Hepatic stellate cell (primary cell): Measurements from ENCODE around the gene PARP1.
"Not testable (repeated sequence)": the region's sequence is repeated elsewhere in the genome, so short reads cannot be mapped to it uniquely, and the experiment has no call there.

Source experiments
- DNase-seq: peaks from one replicate; pipeline ENCODE4 v3.0.0; 2011; ENCODE audit warnings: low spot score

Gene PARP1

DNA sequence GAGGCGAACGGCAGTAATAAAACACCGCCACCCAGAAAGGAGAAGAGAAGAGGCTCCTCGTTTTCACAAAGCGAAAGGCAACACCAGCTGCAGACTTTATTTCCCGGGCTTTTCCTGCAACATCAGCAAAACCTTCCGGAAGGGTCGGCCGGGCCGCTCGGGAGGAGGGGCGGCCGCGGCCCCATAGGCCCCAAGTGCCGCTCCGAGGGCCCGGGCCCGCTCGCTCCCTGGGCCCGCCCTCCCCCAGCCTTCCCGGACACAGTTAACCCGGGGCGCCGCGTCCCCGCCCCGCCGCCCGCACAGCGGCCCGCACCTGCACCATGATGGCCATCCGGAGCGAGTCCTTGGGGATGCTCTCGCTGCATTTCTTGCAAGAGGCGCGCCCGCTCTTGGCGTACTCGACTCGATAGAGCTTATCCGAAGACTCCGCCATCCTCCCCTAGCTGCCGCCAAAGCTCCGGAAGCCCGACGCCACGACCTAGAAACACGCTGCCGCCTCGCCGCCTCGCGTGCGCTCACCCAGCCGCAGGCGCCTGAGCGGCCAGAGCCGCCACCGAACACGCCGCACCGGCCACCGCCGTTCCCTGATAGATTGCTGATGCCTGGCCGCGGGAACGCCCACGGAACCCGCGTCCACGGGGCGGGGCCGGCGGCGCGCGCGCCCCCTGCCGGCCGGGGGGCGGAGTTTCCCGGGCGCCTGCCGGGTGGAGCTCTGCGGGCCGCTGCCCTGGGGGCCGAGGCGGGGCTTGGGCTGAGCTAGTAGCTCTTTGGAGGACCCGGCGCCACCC lies at the start of gene PARP1:
Gene PARP1, minus strand, starts transcription at position 597 of the 788 bp plus-strand sequence. Its CDS starts 164 bp downstream, at position 433.
- peak; percentile 93 for DNase-seq

DNA sequence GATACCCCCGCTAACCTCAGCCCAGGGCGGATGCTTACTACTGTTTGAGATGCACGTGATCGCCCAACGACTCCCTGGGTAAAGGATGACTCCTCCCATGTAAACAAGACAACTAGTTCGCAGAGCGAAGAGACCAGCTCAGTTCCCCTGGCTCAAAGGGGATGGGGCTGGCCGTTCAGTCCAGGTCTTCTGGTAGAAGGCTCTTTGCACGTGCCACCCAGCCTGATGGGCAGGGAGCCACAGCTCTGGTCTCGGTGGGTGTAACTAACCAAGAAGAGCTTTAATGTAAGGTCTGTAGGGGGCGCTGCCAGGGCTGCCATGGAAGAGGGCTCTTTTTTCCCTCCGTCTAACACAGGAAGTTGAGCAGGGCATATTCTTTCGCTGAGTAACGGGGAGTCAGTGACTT lies 49.4 kb upstream of the PARP1 start:
- DNase-seq, result no peak

DNA sequence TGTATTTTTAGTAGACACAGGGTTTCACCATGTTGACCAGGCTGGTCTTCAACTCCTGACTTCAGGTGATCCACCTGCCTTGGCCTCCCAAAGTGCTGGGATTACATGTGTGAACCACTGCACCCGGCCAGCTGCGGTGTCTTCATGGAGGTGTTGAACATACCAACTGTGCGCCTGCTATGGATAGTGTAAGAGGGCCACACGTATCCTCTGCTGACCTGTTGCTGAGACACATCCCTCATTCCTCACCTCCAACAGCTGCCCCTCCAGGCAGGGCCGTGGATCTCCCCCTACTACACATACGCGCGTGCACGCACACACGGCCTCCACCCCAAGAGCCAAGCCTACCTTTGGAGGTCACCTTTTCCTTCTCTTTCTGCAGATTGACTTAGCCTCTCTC lies 48.0 kb upstream of the PARP1 start:
- DNase-seq, result no peak

DNA sequence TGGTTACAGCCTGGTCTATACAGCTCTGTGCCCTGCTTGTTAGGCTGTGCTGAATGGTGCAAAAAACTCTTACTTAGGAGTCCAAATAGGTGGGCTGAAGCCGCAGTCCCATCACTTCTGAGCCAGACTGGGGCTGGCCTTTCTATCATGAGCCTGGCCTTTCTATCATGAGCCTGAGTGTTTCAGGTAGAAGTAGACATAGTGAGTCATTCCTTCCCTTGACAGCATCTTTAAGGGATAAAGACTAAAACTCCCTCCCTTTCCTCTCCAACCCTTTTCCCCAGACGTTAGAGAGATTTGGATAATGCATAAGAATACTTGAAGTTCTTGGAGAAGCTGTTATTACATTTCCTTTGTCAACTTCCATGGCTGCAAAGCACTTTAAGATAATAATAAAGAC lies 46.5 kb upstream of the PARP1 start:
- no peak for DNase-seq

DNA sequence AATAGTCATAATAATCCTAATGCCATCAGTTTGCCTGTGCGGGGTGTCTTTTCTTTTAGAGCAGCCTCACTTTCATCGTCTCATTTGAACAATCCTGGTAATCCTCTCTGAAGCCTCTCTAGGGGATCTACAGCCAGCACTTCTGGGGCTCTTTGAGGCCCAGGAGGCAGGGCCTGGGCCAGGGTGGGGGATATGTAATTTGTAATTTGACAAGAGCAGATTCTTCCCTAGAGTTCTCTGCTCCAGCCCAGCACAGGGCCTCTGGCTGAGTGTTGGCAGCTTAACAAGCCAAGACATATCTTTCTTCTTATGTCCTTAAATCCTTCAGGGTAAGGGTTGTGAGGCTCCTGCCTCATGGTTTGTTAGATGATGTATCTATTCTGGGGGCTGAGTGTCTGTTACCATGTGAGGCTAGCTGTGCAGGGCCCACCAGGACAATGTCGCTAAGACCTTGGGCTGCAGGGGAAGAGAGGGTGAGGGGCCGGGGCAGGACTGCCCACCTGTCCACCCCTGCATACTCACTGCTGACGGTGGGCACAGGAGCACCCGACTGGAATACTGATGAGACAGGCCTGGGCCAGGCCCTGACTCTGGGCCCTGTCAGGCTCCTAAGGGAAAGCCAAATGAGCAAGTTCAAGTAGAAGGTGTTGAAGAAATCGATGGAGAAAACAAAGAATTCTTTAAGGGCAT lies 45.3 kb upstream of the PARP1 start:
- no peak for DNase-seq

DNA sequence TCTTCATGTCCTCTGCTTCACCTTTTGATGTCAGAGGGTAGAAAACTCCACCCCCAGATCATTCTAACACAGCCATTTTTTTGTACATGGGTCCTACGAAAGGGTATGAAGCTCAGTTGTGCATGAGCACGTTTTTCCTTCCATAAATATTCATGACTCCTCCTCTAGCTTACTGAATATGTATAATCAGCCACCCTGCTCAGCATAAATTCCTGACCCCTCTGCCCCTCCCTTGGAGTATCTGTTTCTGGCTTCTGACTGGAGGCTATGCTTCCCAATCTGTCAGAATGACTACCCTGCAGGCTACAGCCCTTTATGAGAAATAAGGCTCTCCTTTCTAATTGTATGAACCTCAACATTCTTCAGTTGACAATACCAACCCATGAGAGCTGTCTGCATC lies 42.8 kb upstream of the PARP1 start:
- no peak for DNase-seq

DNA sequence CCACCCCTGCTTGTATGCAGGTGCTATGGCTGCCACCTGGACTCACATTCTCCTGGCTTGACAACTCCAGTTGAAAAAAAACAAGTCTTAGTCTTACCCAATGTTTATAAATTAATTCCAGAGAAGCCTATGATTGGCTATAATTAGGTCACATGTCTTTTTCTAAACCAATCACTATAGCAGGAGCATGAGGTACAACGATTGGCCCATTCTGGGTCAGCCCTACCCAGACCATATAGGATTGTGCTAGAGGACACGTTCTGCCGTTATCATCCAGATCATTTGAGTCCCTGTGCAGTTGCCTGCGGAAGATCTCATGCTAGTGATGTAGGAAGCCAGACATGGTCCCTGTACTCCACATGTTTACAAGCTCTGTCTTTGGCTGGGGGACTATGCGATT lies 41.9 kb upstream of the PARP1 start:
- no peak for DNase-seq

DNA sequence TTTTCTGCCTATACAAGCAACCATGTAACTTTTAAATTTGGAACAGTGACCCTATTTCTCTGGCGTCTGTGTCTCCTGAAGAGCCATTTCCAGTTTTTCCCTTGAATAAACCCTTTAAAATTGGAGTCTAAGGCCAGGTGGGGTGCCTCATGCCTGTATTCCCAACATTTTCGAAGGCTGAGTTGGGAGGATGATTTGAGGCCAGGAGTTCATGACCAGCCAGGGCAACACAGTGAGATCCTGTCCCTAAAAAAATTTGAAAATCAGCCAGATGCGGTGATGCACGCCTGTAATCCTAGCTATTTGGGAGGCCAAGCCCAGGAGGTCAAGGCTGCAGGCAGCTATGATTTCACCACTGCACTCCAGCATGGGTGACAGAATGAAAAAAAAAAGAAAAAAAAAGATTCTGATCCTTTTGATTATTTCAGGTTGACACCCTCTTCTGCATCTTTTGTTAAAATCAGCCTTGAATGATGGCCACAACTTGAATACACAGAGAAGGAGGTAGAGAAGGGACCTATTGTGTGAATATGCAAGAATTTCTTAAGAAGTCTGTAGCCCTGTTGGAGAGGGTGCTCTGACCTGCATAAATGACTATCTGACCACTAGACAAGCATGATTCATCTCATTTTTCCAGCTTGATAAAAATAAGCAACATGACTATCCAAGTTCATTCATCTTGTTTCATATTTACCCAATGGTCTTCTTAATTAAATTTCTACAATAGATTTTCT lies 40.2 kb upstream of the PARP1 start:
- no peak for DNase-seq

DNA sequence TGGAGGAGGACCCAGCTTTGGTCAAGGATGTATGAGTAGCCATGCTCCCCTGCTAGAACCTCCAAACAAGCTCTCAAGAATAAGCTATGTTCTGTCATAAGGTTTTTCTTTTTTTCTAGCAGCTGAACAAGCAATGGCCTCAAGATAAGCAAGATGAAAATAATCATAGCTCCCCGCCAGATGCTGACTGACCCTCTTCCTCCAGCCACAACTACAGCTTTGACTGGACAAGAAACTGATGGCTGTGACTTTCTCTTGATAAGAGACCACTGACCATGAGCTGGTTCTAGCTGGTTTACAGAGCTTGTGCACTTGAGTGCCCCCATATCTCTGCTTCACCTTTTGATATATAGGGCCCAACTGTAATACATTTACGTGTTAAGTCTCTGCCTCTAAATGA lies 38.2 kb upstream of the PARP1 start:
- no peak for DNase-seq

DNA sequence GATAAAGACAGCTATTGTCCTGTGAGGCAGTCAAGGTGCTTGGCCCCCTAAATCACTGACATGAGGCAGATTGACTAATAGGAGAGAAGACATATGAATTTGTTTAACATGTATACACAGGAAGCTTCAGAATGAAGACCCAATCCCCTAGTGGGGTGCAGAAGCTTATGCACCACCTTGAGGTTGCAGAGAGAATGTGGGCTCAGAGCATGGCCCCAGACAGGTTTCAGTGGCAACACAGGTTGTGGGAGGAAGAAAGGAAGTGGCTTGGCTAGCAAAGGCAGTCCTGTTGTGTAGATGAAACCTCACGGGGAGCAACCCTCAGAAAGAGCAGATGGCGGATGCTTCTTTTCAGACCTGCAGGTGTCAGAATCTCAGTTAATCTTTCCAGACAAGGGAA lies 37.0 kb upstream of the PARP1 start:
- DNase-seq, result no peak

DNA sequence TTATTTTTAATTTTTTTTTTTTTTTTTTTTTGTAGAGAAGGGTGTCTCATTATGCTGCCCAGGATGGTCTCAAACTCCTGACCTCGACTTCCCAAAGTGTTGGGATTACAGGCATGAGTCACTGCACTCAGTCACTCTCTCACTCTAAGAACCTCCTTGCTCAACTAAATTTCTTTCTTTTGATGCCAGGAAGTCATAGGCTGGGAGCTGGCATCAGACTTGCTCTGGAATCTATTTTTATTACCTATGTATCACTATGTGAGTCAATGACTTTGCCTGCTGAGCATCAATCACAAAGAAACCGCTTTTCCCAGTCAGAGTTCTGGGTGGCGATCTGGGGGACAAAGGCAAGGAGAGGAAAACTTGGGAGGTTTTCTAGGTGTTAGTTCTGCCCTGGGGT lies 35.5 kb upstream of the PARP1 start:
- no peak for DNase-seq

DNA sequence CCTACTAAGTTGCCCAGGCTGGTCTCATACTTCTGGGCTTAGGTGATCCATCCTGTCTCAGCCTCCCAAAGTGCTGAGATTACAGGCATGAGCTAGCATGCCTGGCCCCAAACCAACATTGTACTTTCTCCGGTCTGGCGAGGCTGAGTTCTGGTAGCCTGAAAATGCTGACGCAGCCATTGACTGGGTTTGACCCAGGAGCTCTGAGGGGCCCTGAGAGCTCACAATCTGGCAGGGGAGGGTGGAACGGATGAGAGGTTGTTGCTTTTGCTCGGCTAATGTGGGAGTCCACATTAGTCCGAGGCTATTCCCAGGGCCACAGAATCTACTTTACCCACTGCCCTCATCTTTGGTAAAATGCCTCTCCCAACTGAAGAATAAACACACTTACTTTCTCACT lies 35.1 kb upstream of the PARP1 start:
- DNase-seq, result no peak

DNA sequence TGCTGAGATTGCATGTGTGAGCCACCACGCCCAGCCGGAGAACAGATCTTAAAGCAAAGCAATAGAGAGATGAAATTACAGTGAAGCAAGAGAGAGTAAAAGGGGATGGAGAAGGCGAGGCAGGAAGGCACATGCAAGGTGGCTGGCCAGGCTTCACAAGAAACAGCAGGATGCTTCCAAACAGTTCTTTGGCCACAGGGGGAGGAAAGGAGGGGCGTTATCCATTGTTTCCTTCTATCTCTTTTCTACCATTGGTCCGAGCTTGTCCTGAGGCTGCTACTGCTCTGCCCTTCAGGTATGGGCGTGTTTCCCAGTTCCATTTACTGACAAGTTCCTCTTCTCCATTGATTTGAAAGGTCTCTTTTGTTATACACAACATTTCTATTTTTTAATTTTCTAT lies 33.7 kb upstream of the PARP1 start:
- no peak for DNase-seq

DNA sequence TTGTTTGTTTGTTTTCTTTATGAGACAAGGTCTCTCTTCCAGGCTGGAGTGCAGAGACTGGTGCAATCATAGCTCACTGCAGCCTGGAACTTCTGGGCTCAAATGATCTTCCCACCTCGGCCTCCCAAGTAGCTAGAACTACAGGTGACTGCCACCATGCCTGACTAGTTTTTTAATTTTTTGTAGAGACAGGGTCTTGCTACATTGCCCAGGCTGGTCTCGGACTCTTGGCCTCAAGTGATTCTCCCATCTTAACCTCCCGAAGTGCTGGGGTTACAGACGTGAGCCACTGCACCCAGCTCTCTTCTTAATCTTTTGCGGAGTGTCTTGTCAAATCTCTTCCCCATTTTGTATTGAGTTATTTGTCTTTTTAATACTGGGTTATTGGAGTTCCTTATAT lies 32.6 kb upstream of the PARP1 start:
- no peak for DNase-seq

DNA sequence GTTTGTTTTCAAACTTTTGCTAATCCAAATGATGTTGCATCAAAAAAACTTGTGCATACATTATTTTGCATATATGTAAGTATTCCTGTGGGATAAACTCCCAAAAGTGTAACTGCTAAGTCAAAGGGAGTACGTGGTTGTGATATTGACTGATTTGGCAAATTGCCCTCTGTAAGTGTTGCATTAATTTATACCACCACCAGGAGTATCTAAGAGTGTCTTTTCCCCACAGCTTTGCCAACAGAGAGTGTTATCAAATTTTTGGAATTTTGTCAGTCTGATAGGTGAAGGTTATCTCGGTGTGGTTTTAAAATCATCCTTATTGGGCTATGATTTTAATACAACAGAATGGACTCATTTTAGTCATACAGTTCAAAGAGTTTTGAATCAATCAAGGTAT lies 30.1 kb upstream of the PARP1 start:
- DNase-seq, result no peak

DNA sequence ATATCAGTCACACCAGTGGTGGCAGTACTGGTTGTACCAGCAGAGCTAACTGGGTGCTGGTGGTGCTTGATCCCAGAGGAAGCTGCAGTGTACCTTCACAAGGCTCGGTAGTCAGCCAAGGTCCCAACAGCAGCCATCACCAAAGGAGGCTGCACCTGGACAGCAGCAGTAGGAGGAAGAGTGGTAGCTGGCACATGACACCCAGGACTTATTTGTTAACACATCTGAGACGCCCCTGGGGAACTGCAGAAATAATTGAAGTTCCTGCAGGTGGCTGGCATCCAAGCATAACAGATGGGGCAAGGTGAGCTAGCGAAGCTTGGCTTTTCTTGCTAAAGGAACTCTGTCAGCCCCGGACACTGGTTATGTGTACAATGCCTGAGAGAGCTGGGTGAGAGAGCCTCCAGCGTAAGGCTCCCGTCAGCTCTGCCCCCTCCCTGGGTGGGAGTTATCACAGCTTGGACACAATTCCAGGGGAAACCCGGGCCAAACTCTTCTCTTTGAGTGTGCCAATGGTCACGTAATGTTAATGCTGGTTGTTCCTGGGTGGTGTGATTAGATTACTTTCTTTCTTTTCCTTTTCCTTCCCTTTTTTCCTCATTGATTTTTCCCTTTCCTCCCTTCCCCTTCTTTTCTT lies 29.1 kb upstream of the PARP1 start:
- DNase-seq, result no peak

DNA sequence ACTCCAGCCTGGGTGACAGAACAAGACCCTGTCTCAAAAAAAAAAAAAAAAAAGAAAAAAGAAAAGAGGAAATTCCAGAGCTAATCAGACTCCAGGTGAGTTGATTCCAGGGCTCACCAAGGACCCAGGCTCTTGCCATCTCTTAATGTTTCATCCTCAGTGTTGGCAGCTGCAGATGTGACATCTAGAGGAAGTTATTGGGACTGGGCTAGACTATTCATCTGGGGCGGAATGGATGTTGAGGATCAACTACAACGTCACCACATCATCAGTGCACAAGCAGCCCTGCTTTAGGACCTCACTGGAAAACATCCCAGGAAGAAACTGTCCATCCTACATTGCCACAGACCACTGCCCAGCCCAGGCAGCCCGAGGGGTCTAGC lies 28.6 kb upstream of the PARP1 start:
- no peak for DNase-seq

DNA sequence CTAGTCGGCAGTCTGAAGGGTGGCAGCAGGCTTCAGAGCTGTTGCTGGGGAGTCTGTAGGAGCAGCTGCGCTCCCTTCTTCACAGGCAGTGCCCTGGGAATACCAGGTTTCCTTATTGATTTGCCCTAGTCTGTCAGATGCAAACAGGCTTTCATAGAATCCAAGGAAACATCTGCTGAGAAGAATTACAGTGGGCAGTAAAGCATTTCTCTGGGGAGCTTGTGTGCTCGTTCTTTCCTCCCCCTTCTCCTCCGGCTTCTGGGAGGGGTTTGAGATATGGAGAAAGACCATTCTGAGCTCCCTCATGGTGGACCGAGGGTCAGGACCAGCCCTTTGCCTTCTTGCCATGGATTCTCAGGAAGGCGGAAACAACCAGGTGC lies 25.4 kb upstream of the PARP1 start:
- DNase-seq, result no peak

DNA sequence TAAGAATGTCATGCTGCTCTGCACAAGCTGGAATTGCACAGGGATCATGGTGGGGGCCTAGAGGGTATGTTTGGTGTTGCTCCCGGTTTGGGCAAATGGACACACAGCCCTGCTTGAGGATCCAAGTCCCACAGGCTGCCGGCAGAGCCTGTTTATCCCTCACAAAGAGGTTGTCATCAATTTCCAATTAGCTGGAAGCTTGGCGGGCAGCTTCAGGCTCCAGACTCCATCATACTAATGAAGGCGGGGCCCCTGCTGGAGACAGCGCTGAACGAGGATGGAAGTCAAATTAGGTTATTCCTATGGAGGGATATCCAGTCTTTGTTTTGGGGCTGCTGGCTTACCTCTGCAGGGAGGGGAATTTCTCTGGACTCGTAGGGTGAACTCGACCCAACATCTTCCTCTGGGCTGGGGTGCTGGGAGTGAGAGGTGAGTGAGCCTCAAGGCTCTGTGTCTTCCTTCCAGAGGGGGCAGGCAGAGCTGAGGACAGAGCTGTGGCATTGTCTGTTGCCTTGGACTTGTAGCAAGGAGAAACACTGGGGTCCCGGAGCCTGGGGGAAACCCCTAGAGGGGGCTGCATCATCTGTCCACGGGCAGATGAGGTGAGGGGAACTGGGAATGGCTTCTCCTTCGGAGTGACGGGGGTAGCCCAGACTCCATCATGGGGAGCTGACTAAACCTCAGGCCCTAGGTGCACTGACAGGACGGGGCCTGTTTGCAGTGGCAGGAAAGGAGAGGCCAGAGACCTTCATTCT lies 24.9 kb upstream of the PARP1 start:
- DNase-seq, result no peak

DNA sequence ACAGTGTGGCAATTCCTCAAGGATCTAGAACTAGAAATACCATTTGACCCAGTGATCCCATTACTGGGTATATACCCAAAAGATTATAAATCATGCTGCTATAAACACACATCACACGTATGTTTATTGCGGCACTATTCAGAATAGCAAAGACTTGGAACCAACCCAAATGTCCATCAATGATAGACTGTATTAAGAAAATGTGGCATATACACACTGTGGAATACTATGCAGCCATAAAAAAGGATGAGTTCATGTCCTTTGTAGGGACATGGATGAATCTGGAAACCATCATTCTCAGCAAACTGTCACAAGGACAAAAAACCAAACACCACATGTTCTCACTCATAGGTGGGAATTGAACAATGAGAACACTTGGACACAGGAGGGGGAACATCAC lies 24.0 kb upstream of the PARP1 start:
- not testable (repeated sequence) for DNase-seq

DNA sequence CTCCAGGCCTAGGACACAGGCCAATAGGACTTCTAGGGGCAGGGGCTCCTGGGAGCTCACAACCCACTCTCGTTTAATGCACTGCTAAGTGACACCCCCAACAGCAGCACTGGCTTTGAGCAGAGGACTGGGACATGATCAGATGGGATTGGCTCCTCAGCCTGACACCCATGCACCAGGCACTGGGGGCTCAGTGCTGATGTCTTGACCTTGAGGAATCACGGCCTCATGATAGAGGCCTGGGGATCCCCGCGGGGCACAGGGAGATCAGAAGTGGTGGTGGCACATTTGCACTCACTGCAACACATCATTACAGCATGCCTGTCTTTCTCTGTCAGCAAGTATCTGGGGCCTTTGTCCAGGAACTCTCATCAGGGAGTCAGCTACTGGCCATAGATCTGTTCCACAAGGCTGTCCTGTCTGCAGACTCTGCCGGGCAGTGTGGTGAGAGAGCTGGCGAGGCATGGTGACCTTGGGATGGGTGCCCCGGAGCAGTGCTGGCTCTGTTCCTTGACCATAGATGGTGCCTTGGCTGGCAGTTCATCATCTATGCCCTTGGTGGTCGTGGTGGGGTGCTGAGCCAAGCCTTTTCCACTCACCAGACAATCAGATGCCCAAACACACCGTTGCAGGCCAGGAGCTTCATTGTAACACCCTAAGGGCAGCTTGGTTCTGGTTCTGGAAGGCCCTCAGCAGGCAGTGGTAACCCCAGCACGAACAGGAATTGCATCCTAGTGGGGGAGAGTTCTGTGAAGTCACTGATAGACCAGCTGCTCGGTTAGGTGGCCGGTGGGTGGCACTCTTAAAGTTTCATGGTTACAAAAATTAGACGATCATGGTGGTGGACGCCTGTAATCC lies 22.2 kb upstream of the PARP1 start:
- no peak for DNase-seq
